Left lung (tissue), 14 donors: ENCODE measurements around the gene XKR7. TPM values are rescaled to one million over a fixed set of nuclear protein-coding genes. Genes with fewer than 3 reads are reported as not detected.
"Not testable (repeated sequence)": the region's sequence is repeated elsewhere in the genome, so short reads cannot be mapped to it uniquely, and the experiment has no call there.

Source experiments
- ATAC-seq: fragments of 200-7000 bp; cut with Tn5 transposase; one replicate; pipeline ENCODE4 v1.9.1; 2020; ENCODE audit warnings: moderate library complexity
- DNase-seq, 4 donors: peaks; one replicate each; pipeline ENCODE4 v3.0.0-alpha.2; 2013 to 2020
- H3K27ac ChIP-seq, 2 donors: fragments of 200-600 bp; sonication (generic) in 1 of 2; one replicate each; pipeline versions ENCODE4 v1.5.0 to v1.8.0; 2020 to 2021
- H3K27me3 ChIP-seq, 2 donors: fragments of 200-600 bp; sonication (generic) in 1 of 2; one replicate each; pipeline versions ENCODE4 v1.5.0 to v1.8.0; 2020 to 2021
- H3K36me3 ChIP-seq, 2 donors: fragments of 200-600 bp; sonication (generic) in 1 of 2; one replicate each; pipeline versions ENCODE4 v1.5.0 to v1.8.0; 2020 to 2021
- H3K4me1 ChIP-seq, 2 donors: fragments of 200-600 bp; one replicate each; pipeline ENCODE4 v1.8.0; 2021
- H3K4me3 ChIP-seq, 2 donors: fragments of 200-600 bp; sonication (generic) in 1 of 2; one replicate each; pipeline versions ENCODE4 v1.5.0 to v1.8.0; 2020 to 2021; ENCODE audit warnings: mild to moderate bottlenecking in 1 of 2
- H3K9me3 ChIP-seq, 2 donors: fragments of 200-600 bp; sonication (generic) in 1 of 2; one replicate each; pipeline versions ENCODE4 v1.5.0 to v1.8.0; 2020 to 2021
- CTCF ChIP-seq, 2 donors: fragments of 200-600 bp; sonication (generic) in 1 of 2; IDR thresholded peaks; one replicate each; pipeline versions ENCODE4 v1.5.0 to v1.8.0; 2021; ENCODE audit warnings: antibody characterized with exemption in 2 of 2
- intact Hi-C, 2 donors: fragments of 100-400 bp; cut with DNase I; formaldehyde crosslinking; loops; one replicate each; pipeline versions ENCODE4 v1.11.2 to v1.14.2; 2022
- long read RNA-seq, 12 donors: library from polyadenylated mRNA in 2 of 12; unstranded in 2 of 12; transcript quantifications; one replicate each; pipeline ENCODE4 v2.0.0 and lab custom pipeline, GENCODE V29; 2019 to 2026
- polyA plus RNA-seq, 6 donors: library from polyadenylated mRNA; unstranded; fragments of 120-200 nt; gene quantifications; one replicate each; pipeline ENCODE4 v1.2.1, GENCODE V29; 2013; ENCODE audit not compliant: insufficient read length in 6 of 6
- total RNA-seq, 2 donors: library from RNA; stranded (reverse); fragmentation: NEBNext Ultra II Directional; extraction: Animal tissue kit (Norgen Biotek cat#: 25700); gene quantifications; one replicate each; pipeline ENCODE4 v1.2.1, GENCODE V29; 2021
- donor health status: DM: no; HTN: yes; CAD: no.
- donor health status: DM: no; HTN: no; CAD: no.

XKR7 gene
- total RNA-seq = under 1 TPM in 1 of 2 donors, not detected in 1; 0.05 TPM
- under 1 TPM; 0.06 to 0.19 (median 0.08) TPM for polyA plus RNA-seq
- long read RNA-seq, donor 1 = 0 reads
- long read RNA-seq, donor 2 = 0 reads
- long read RNA-seq, donor 3 = 0 reads
- long read RNA-seq, donor 4 = 0 reads
- long read RNA-seq, donor 5 = 0 reads
- long read RNA-seq, donor 6 = 0 reads
- long read RNA-seq, donor 7 = 0 reads
- long read RNA-seq, donor 8 = 0 reads
- long read RNA-seq, donor 9 = 0 reads
- long read RNA-seq, donor 10 = 0 reads
- long read RNA-seq, donor 11 = 0 reads
- long read RNA-seq, donor 12 = 0 reads

- H3K27me3 ChIP-seq = peaks cover 12 to 79% of the 10 kb centered on the region in 2 donors
- peaks cover 0 to 6% of the 10 kb centered on the region in 2 donors for H3K4me1 ChIP-seq
Observed at GRCh38 chr20:31967830-31968249, at the start of gene XKR7. TSS of gene XKR7 (plus strand) at chr20:31968151. CDS start at chr20:31968176, 25 bp downstream.

GRCh38 chr20:31918466-31919105 lies 49.4 kb upstream of the XKR7 start:
- DNase-seq (no peak), ATAC-seq (no peak)
- H3K4me1 ChIP-seq = no peaks in the 10 kb centered on the region
- no peak for TF ChIP-seq CTCF (IDR thresholded peaks at IDR 0.05)
- H3K27ac ChIP-seq = no peak overlapping the region
- H3K27me3 ChIP-seq = peaks cover 0 to 5% of the 10 kb centered on the region in 2 donors
- no peak overlapping the region for H3K4me3 ChIP-seq
- intact Hi-C loops = no loop called here
- H3K36me3 ChIP-seq = no peaks in the 10 kb centered on the region
- no peaks in the 10 kb centered on the region for H3K9me3 ChIP-seq

More at GRCh38 chr20:31967830-31968249, at the start of gene XKR7:
- H3K27ac ChIP-seq = no peak within 1 kb of the TSS
- intact Hi-C loops = no loop called here
- no peaks in the 10 kb centered on the region for H3K9me3 ChIP-seq
- no peak for ATAC-seq
- TF ChIP-seq CTCF (IDR thresholded peaks at IDR 0.05) = no peak
- peak in 1 of 4 donors; percentile 81 for DNase-seq
- H3K4me3 ChIP-seq = peak within 1 kb of the TSS in 1 of 2 donors; percentile 42
- no peaks in the 10 kb centered on the region for H3K36me3 ChIP-seq

GRCh38 chr20:31919410-31920155 lies 48.4 kb upstream of the XKR7 start:
- DNase-seq (no peak), ATAC-seq (no peak)
- Histone ChIP-seq H3K36me3 (no peaks in the 10 kb centered on the region), H3K27ac (no peak overlapping the region), H3K9me3 (no peaks in the 10 kb centered on the region), H3K4me3 (no peak overlapping the region), H3K27me3 (peaks cover 0 to 12% of the 10 kb centered on the region in 2 donors), H3K4me1 (no peaks in the 10 kb centered on the region)
- no peak for TF ChIP-seq CTCF (IDR thresholded peaks at IDR 0.05)
- intact Hi-C loops = no loop called here

- DNase-seq (no peak), ATAC-seq (no peak)
- no peaks in the 10 kb centered on the region for H3K9me3 ChIP-seq
- no peak overlapping the region for H3K4me3 ChIP-seq
- no peak for TF ChIP-seq CTCF (IDR thresholded peaks at IDR 0.05)
- no peak overlapping the region for H3K27ac ChIP-seq
- intact Hi-C loops = no loop called here
- peaks cover 0 to 12% of the 10 kb centered on the region in 2 donors for H3K27me3 ChIP-seq
- no peaks in the 10 kb centered on the region for H3K36me3 ChIP-seq
- no peaks in the 10 kb centered on the region for H3K4me1 ChIP-seq
Observed at GRCh38 chr20:31920275-31920855, 47.6 kb upstream of the XKR7 start.

- H3K4me3 ChIP-seq, H3K9me3 ChIP-seq, H3K27ac ChIP-seq, H3K4me1 ChIP-seq, intact Hi-C loops, H3K36me3 ChIP-seq, ATAC-seq, DNase-seq: not testable (repeated sequence)
- peaks cover 0 to 18% of the 10 kb centered on the region in 2 donors for H3K27me3 ChIP-seq
Observed at GRCh38 chr20:31921480-31921879, 46.5 kb upstream of the XKR7 start.
